Activated CD8-positive, alpha-beta T cell treated with anti-CD3 and anti-CD28 coated beads, Interleukin-2, amount 10 ng/mL, durations not matched to agents 7 days and 5 days (primary cell): ENCODE measurements around the gene SPON1. TPM values are rescaled to one million over a fixed set of nuclear protein-coding genes. Genes with fewer than 3 reads are reported as not detected.
"Not testable (repeated sequence)": the region's sequence is repeated elsewhere in the genome, so short reads cannot be mapped to it uniquely, and the experiment has no call there.

Source experiments
- ATAC-seq: fragments of 150-1000 bp; cut with Tn5 transposase; one replicate; pipeline ENCODE4 v1.10.0; 2021; ENCODE audit warnings: moderate library complexity
- CTCF ChIA-PET: fragments of 350-600 bp; sonication (Branson Sonifier 250); formaldehyde crosslinking; loops from one replicate; lab custom pipeline; 2021; ENCODE audit warnings: antibody characterized with exemption; lab: Charles Lee
- POLR2A ChIA-PET: fragments of 350-600 bp; sonication (Branson Sonifier 250); formaldehyde crosslinking; loops from one replicate; lab custom pipeline; 2021; ENCODE audit warnings: antibody characterized with exemption; lab: Charles Lee
- DNase-seq: peaks from one replicate; pipeline ENCODE4 v3.0.0-alpha.2; 2020
- H3K27ac Mint-ChIP-seq: one replicate; pipeline ENCODE4 v1.8.0; 2021; ENCODE audit warnings: mild to moderate bottlenecking, mixed read lengths
- H3K27me3 Mint-ChIP-seq: one replicate; pipeline ENCODE4 v1.8.0; 2021; ENCODE audit warnings: low read depth, mixed read lengths
- H3K36me3 Mint-ChIP-seq: one replicate; pipeline ENCODE4 v1.8.0; 2021; ENCODE audit warnings: low read depth, mixed read lengths
- H3K4me1 Mint-ChIP-seq: one replicate; pipeline ENCODE4 v1.8.0; 2021; ENCODE audit warnings: low read depth, mixed read lengths
- H3K4me3 Mint-ChIP-seq: one replicate; pipeline ENCODE4 v1.8.0; 2021; ENCODE audit warnings: mild to moderate bottlenecking, mixed read lengths
- H3K9me3 Mint-ChIP-seq: one replicate; pipeline ENCODE4 v1.8.0; 2022; ENCODE audit warnings: mixed read lengths; ENCODE audit not compliant: insufficient read depth
- total RNA-seq, 2 experiments: library from RNA; stranded (reverse); gene quantifications; one replicate each; pipeline ENCODE4 v1.2.3, GENCODE V29; 2021

The SPON1 gene
- total RNA-seq, 2 experiments from 2014 or later, result 0.42 to 0.47 TPM

- ChIA-PET CTCF (no interaction called here), POLR2A (no interaction called here)
- DNase-seq (no peak), ATAC-seq (no peak)
- no peak overlapping the region for H3K27ac Mint-ChIP-seq
- H3K27me3 Mint-ChIP-seq, result peaks cover 4% of the 10 kb centered on the region
- no peak overlapping the region for H3K4me3 Mint-ChIP-seq
- no peaks in the 10 kb centered on the region for H3K36me3 Mint-ChIP-seq
- H3K4me1 Mint-ChIP-seq, result peaks cover 40% of the 10 kb centered on the region
- no peaks in the 10 kb centered on the region for H3K9me3 Mint-ChIP-seq
These were observed 111.4 kb downstream of the SPON1 start for GRCh38 chr11:14073849-14074476.

GRCh38 chr11:14075118-14076078 lies 112.9 kb downstream of the SPON1 start:
- ChIA-PET POLR2A (interaction anchor here (1.0 kb wide), 1 partner anchor 18 kb away, joined by 3 read pairs; no protein-coding TSS in a partner anchor), CTCF (interaction anchor here (0.8 to 1.2 kb wide), 2 partner anchors 9 to 72 kb away, joined by 3 to 4 read pairs; no protein-coding TSS in a partner anchor)
- peak; percentile 81 for DNase-seq
- H3K4me3 Mint-ChIP-seq, result peak overlapping the region; percentile 54
- peak overlapping the region; percentile 77 for H3K27ac Mint-ChIP-seq
- peak; percentile 99 for ATAC-seq
- peaks cover 50% of the 10 kb centered on the region for H3K4me1 Mint-ChIP-seq
- H3K36me3 Mint-ChIP-seq, result no peaks in the 10 kb centered on the region
- H3K27me3 Mint-ChIP-seq, result peaks cover 4% of the 10 kb centered on the region
- H3K9me3 Mint-ChIP-seq, result no peaks in the 10 kb centered on the region

- Mint-ChIP-seq H3K36me3 (no peaks in the 10 kb centered on the region), H3K27me3 (no peaks in the 10 kb centered on the region), H3K9me3 (no peaks in the 10 kb centered on the region), H3K4me3 (peak overlapping the region; percentile 39), H3K27ac (peak overlapping the region; percentile 72), H3K4me1 (peaks cover 47% of the 10 kb centered on the region)
- ATAC-seq (peak; percentile 28), DNase-seq (no peak)
- POLR2A ChIA-PET, result no interaction called here
- CTCF ChIA-PET, result interaction anchor here (1.0 to 1.3 kb wide), 2 partner anchors 14 to 69 kb away, joined by 3 read pairs; no protein-coding TSS in a partner anchor
These were observed 116.5 kb downstream of the SPON1 start for GRCh38 chr11:14079011-14079410.

- ChIA-PET POLR2A (no interaction called here), CTCF (interaction anchor here (1.0 to 1.2 kb wide), 2 partner anchors 69 kb away, joined by 3 read pairs; no protein-coding TSS in a partner anchor)
- ATAC-seq (no peak), DNase-seq (no peak)
- Mint-ChIP-seq H3K9me3 (no peaks in the 10 kb centered on the region), H3K4me3 (no peak overlapping the region), H3K27ac (no peak overlapping the region), H3K4me1 (peaks cover 39% of the 10 kb centered on the region), H3K36me3 (no peaks in the 10 kb centered on the region), H3K27me3 (peaks cover 2% of the 10 kb centered on the region)
These were observed 117.3 kb downstream of the SPON1 start for GRCh38 chr11:14079797-14080196.

GRCh38 chr11:14081581-14082231 lies 119.2 kb downstream of the SPON1 start:
- H3K9me3 Mint-ChIP-seq, result no peaks in the 10 kb centered on the region
- peaks cover 3% of the 10 kb centered on the region for H3K27me3 Mint-ChIP-seq
- no peak for ATAC-seq
- no peaks in the 10 kb centered on the region for H3K36me3 Mint-ChIP-seq
- H3K4me3 Mint-ChIP-seq, result no peak overlapping the region
- H3K4me1 Mint-ChIP-seq, result peaks cover 25% of the 10 kb centered on the region
- no peak for DNase-seq
- H3K27ac Mint-ChIP-seq, result no peak overlapping the region
- POLR2A ChIA-PET, result interaction anchor here (0.7 kb wide), 2 partner anchors 113 to 181 kb away, joined by 3 to 5 read pairs; no protein-coding TSS in a partner anchor
- CTCF ChIA-PET, result no interaction called here

- H3K4me1 Mint-ChIP-seq, result peaks cover 21% of the 10 kb centered on the region
- no peak for ATAC-seq
- ChIA-PET CTCF (no interaction called here), POLR2A (no interaction called here)
- H3K27me3 Mint-ChIP-seq, result peaks cover 7% of the 10 kb centered on the region
- no peak overlapping the region for H3K4me3 Mint-ChIP-seq
- H3K27ac Mint-ChIP-seq, result no peak overlapping the region
- H3K9me3 Mint-ChIP-seq, result no peaks in the 10 kb centered on the region
- no peak for DNase-seq
- H3K36me3 Mint-ChIP-seq, result no peaks in the 10 kb centered on the region
These were observed 119.8 kb downstream of the SPON1 start for GRCh38 chr11:14082338-14082737.

GRCh38 chr11:14088861-14089260 lies 126.3 kb downstream of the SPON1 start:
- H3K4me3 Mint-ChIP-seq, H3K36me3 Mint-ChIP-seq, ATAC-seq, DNase-seq, CTCF ChIA-PET, H3K9me3 Mint-ChIP-seq, H3K27ac Mint-ChIP-seq, POLR2A ChIA-PET: not testable (repeated sequence)
- H3K27me3 Mint-ChIP-seq, result peaks cover 12% of the 10 kb centered on the region
- H3K4me1 Mint-ChIP-seq, result peaks cover 12% of the 10 kb centered on the region

GRCh38 chr11:14089690-14090462 lies 127.4 kb downstream of the SPON1 start:
- no peak overlapping the region for H3K4me3 Mint-ChIP-seq
- DNase-seq (no peak), ATAC-seq (no peak)
- no peaks in the 10 kb centered on the region for H3K9me3 Mint-ChIP-seq
- H3K27me3 Mint-ChIP-seq, result peaks cover 10% of the 10 kb centered on the region
- POLR2A ChIA-PET, result no interaction called here
- H3K27ac Mint-ChIP-seq, result no peak overlapping the region
- CTCF ChIA-PET, result no interaction called here
- H3K4me1 Mint-ChIP-seq, result peaks cover 12% of the 10 kb centered on the region
- peaks cover 4% of the 10 kb centered on the region for H3K36me3 Mint-ChIP-seq

GRCh38 chr11:14090631-14091030 lies 128.1 kb downstream of the SPON1 start:
- DNase-seq, H3K36me3 Mint-ChIP-seq, POLR2A ChIA-PET, CTCF ChIA-PET, H3K27ac Mint-ChIP-seq, H3K9me3 Mint-ChIP-seq, H3K4me3 Mint-ChIP-seq, ATAC-seq, H3K27me3 Mint-ChIP-seq: not testable (repeated sequence)
- H3K4me1 Mint-ChIP-seq, result peaks cover 12% of the 10 kb centered on the region

- Mint-ChIP-seq H3K4me3 (no peak overlapping the region), H3K9me3 (no peaks in the 10 kb centered on the region), H3K4me1 (peaks cover 12% of the 10 kb centered on the region), H3K27ac (no peak overlapping the region), H3K36me3 (peaks cover 4% of the 10 kb centered on the region), H3K27me3 (peaks cover under 1% of the 10 kb centered on the region)
- DNase-seq (no peak), ATAC-seq (no peak)
- POLR2A ChIA-PET, result interaction anchor here (1.1 kb wide), 1 partner anchor 17 kb away, joined by 3 read pairs; no protein-coding TSS in a partner anchor
- CTCF ChIA-PET, result interaction anchor here (1.1 kb wide), 1 partner anchor 14 kb away, joined by 3 read pairs; no protein-coding TSS in a partner anchor
These were observed 130.5 kb downstream of the SPON1 start for GRCh38 chr11:14093065-14093464.
